H1 (cell line): Measurements from ENCODE around the gene CHRDL2. TPM values are rescaled to one million over a fixed set of nuclear protein-coding genes. Genes with fewer than 3 reads are reported as not detected.

Experiments
- NRF1 ChIP-seq: IDR thresholded peaks from 2 replicates; pipeline ENCODE4 v1.6.1; 2011; ENCODE audit warnings: mild to moderate bottlenecking, low read depth, low read length, improper control_type of control experiment
- RNF2 ChIP-seq: fragments of 200-900, 300-1000 bp; sonication (generic); IDR thresholded peaks from 2 replicates; pipeline ENCODE4 v1.7.1; 2016; ENCODE audit warnings: borderline replicate concordance, low read depth, mild to moderate bottlenecking, antibody characterized with exemption, low read length; ENCODE audit not compliant: poor library complexity, severe bottlenecking; ENCODE audit errors: missing control alignments
- SUZ12 ChIP-seq: fragments of 200-600 bp; sonication (generic); IDR thresholded peaks from 2 replicates; pipeline ENCODE4 v1.6.1; 2012; ENCODE audit warnings: mild to moderate bottlenecking, inconsistent platforms, low read length, moderate library complexity, mixed read lengths
- TEAD4 ChIP-seq: IDR thresholded peaks from 2 replicates; pipeline ENCODE4 v1.6.1; 2012; ENCODE audit warnings: low read depth, low read length, inconsistent platforms, mixed read lengths
- polyA plus RNA-seq, 7 experiments: library from polyadenylated mRNA; depleted of rRNA in 3 of 7; stranded (reverse) in 5 of 7; unstranded in 2 of 7; fragments of >200 nt in 5 of 7; fragments of 200-250 nt in 2 of 7; gene quantifications; 1 replicate in 5 of 7; 2 replicates in 1 of 7; 4 replicates in 1 of 7; pipeline versions ENCODE4 v1.2.1 to v1.2.3, GENCODE V29; 2011 to 2013; ENCODE audit warnings: missing spikeins in 2 of 7, mixed read lengths in 2 of 7
- total RNA-seq: library from RNA; stranded (reverse); fragmentation: NEBNext Ultra II Directional; extraction: Animal tissue kit (Norgen Biotek cat#: 25700); gene quantifications from 2 replicates; pipeline ENCODE4 v1.2.1, GENCODE V29; 2021
- TF ChIP-seq, protein P1 (sequence below), 3 experiments: IDR thresholded peaks; 1 replicate in 2 of 3; 2 replicates in 1 of 3; pipeline versions ENCODE4 v1.5.1 to v1.6.1; 2011; ENCODE audit warnings: low read length in 3 of 3, mild to moderate bottlenecking in 3 of 3, inconsistent platforms in 2 of 3, low read depth in 1 of 3, moderate library complexity in 1 of 3; ENCODE audit not compliant: insufficient read depth in 1 of 3; ENCODE audit errors: control extremely low read depth in 1 of 3

CHRDL2 gene
- total and polyA plus RNA-seq, 2 of the 8 experiments (the other 6 are each of a cell fraction or from before 2014, with no cell fraction given) = 0.26 to 0.48 TPM

DNA sequence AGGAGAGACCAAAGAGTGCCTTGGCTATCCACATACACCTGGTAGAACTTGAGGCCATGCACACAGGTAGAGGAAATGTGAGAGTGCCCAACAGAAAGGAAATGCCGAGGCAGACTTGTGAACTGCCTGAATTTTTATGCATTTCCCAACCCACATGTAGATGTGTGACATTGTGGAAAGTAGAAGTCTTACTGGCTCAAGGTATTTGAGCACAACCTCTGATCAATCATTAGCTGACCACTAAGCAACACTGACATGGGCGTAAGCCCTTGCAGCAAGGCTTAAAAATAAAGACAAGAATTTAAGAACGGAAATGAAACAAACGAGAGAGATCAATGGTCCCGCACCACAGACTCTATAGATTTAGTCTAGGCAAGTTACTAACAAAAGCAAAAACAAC is 76.2 kb downstream of the CHRDL2 start (continued):
- TF ChIP-seq, protein P1, sequence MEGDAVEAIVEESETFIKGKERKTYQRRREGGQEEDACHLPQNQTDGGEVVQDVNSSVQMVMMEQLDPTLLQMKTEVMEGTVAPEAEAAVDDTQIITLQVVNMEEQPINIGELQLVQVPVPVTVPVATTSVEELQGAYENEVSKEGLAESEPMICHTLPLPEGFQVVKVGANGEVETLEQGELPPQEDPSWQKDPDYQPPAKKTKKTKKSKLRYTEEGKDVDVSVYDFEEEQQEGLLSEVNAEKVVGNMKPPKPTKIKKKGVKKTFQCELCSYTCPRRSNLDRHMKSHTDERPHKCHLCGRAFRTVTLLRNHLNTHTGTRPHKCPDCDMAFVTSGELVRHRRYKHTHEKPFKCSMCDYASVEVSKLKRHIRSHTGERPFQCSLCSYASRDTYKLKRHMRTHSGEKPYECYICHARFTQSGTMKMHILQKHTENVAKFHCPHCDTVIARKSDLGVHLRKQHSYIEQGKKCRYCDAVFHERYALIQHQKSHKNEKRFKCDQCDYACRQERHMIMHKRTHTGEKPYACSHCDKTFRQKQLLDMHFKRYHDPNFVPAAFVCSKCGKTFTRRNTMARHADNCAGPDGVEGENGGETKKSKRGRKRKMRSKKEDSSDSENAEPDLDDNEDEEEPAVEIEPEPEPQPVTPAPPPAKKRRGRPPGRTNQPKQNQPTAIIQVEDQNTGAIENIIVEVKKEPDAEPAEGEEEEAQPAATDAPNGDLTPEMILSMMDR (IDR thresholded peaks at IDR 0.05; ENCODE audit: control extremely low read depth in 1 of 3, insufficient read depth in 1 of 3, low read depth in 1 of 3, low read length in 3 of 3) = no peak
- TF ChIP-seq SUZ12 = no peak
- no peak for TF ChIP-seq RNF2
- TF ChIP-seq TEAD4 = no peak
- no peak for TF ChIP-seq NRF1
